PC-3 (cell line): Measurements from ENCODE around the gene GHRHR. TPM values are rescaled to one million over a fixed set of nuclear protein-coding genes. Genes with fewer than 3 reads are reported as not detected.

Source experiments
- ATAC-seq: fragments of 200-7000 bp; cut with Tn5 transposase; 2 replicates; pipeline ENCODE4 v1.9.1; 2020; ENCODE audit warnings: mild to moderate bottlenecking, moderate library complexity
- BruUV-seq: library from RNA; stranded (reverse); fragments of 400-500 nt; replicated peaks from 2 replicates; lab custom pipeline; 2021; lab: Mats Ljungman, UMichigan
- CTCF ChIA-PET: fragments of 300-600 bp; sonication (Branson Sonifier 250); formaldehyde crosslinking; loops from one replicate; lab custom pipeline; 2022; ENCODE audit warnings: antibody characterized with exemption; lab: Charles Lee
- POLR2A ChIA-PET: fragments of 300-600 bp; sonication (Branson Sonifier 250); formaldehyde crosslinking; loops from one replicate; lab custom pipeline; 2022; ENCODE audit warnings: antibody characterized with exemption; ENCODE audit not compliant: unreplicated experiment; lab: Charles Lee
- DNase-seq: peaks from one replicate; pipeline ENCODE4 v3.0.0-alpha.2; 2015
- H2AFZ ChIP-seq: fragments of 300-600 bp; sonication (generic); 2 replicates; pipeline ENCODE4 v1.6.0; 2016; ENCODE audit warnings: antibody characterized with exemption, low read length
- H3F3A ChIP-seq: fragments of 300-600 bp; sonication (generic); one replicate; pipeline ENCODE4 v1.6.0; 2017; ENCODE audit warnings: antibody characterized with exemption, low read length, control low read depth, mild to moderate bottlenecking; ENCODE audit not compliant: unreplicated experiment
- H3K27ac ChIP-seq: fragments of 300-600 bp; sonication (generic); 2 replicates; pipeline ENCODE4 v1.5.1; 2016; ENCODE audit warnings: mild to moderate bottlenecking, low read length
- H3K27me3 ChIP-seq: fragments of 300-600 bp; sonication (generic); 2 replicates; pipeline ENCODE4 v1.6.1; 2016; ENCODE audit warnings: low read length, mixed read lengths
- H3K36me3 ChIP-seq: fragments of 300-600 bp; sonication (generic); 2 replicates; pipeline ENCODE4 v1.6.1; 2016; ENCODE audit warnings: low read depth, mixed run types, low read length, mixed read lengths
- H3K4me1 ChIP-seq: fragments of 300-600 bp; sonication (generic); 2 replicates; pipeline ENCODE4 v1.5.1; 2016; ENCODE audit warnings: low read length; ENCODE audit not compliant: insufficient read depth
- H3K4me2 ChIP-seq: fragments of 300-600 bp; sonication (generic); 2 replicates; pipeline ENCODE4 v1.6.0; 2016; ENCODE audit warnings: low read length
- H3K4me3 ChIP-seq: fragments of 300-600 bp; sonication (generic); 2 replicates; pipeline ENCODE4 v1.5.1; 2016; ENCODE audit warnings: mild to moderate bottlenecking, low read length, mixed read lengths
- H3K79me2 ChIP-seq: fragments of 300-600 bp; sonication (generic); 2 replicates; pipeline ENCODE4 v1.6.1; 2017; ENCODE audit warnings: low read length, mixed read lengths
- H3K9ac ChIP-seq: fragments of 300-600 bp; sonication (generic); 2 replicates; pipeline ENCODE4 v1.6.0; 2016; ENCODE audit warnings: mild to moderate bottlenecking, low read length
- H3K9me2 ChIP-seq: fragments of 300-600 bp; sonication (generic); replicated peaks from 2 replicates; pipeline ENCODE4 v1.6.1; 2016; ENCODE audit warnings: mixed run types, low read length, mixed read lengths
- H3K9me3 ChIP-seq: fragments of 300-600 bp; sonication (generic); 2 replicates; pipeline ENCODE4 v1.6.1; 2016; ENCODE audit warnings: low read length, mixed read lengths
- H4K20me1 ChIP-seq: fragments of 300-600 bp; sonication (generic); 2 replicates; pipeline ENCODE4 v1.6.1; 2016; ENCODE audit warnings: low read length, mixed read lengths
- CTCF ChIP-seq: fragments of 300-600 bp; sonication (generic); conservative IDR thresholded peaks from 2 replicates; pipeline ENCODE4 v1.5.1; 2017; ENCODE audit warnings: antibody characterized with exemption, low read depth, mild to moderate bottlenecking, low read length
- EZH2 ChIP-seq: fragments of 300-600 bp; sonication (generic); IDR thresholded peaks from one replicate; pipeline ENCODE4 v1.6.1; 2017; ENCODE audit warnings: antibody characterized with exemption, mild to moderate bottlenecking, low read length; ENCODE audit not compliant: unreplicated experiment
- EZH2phosphoT487 ChIP-seq: fragments of 300-600 bp; sonication (generic); IDR thresholded peaks from 2 replicates; pipeline ENCODE4 v1.6.1; 2018; ENCODE audit warnings: mild to moderate bottlenecking, antibody characterized with exemption, low read length, borderline replicate concordance
- intact Hi-C: fragments of 100-400 bp; cut with micrococcal nuclease; formaldehyde crosslinking; loops from 2 replicates; pipeline ENCODE4 v1.9.0; 2023
- total RNA-seq: library from RNA; depleted of rRNA; stranded (reverse); fragments of >200 nt; gene quantifications from 2 replicates; pipeline ENCODE4 v1.2.3, GENCODE V29; 2014

GHRHR gene
- total RNA-seq, 1 experiment from 2014 or later, result not detected

GRCh38 chr7:30950197-30950596 is 13.6 kb upstream of the GHRHR start:
- peaks cover 48% of the 10 kb centered on the region for H3K27me3 ChIP-seq
- H3K9ac ChIP-seq, result no peak overlapping the region

GRCh38 chr7:30954914-30955313 is 8.8 kb upstream of the GHRHR start:
- no peak for TF ChIP-seq EZH2
- TF ChIP-seq CTCF, result no peak
- CTCF ChIA-PET, result no interaction called here

More at GRCh38 chr7:30950197-30950596, 13.6 kb upstream of the GHRHR start:
- 0 out of 2 replicates have a peak, but pooled peaks cover under 1% of the 10 kb centered on the region for H3K9me3 ChIP-seq
- CTCF ChIA-PET, result no interaction called here
- H3K79me2 ChIP-seq, result no peaks in the 10 kb centered on the region
- no peaks in the 10 kb centered on the region for H3K36me3 ChIP-seq
- ATAC-seq (no peak), DNase-seq (no peak)
- no peaks in the 10 kb centered on the region for H3F3A ChIP-seq
- no peak for TF ChIP-seq EZH2
- TF ChIP-seq CTCF, result no peak
- no peak for TF ChIP-seq EZH2phosphoT487
- H3K4me2 ChIP-seq, result no peak overlapping the region
- H4K20me1 ChIP-seq, result no peaks in the 10 kb centered on the region
- no peak overlapping the region for H3K4me3 ChIP-seq
- no peaks in the 10 kb centered on the region for H3K4me1 ChIP-seq
- no TSS peak for BruUV-seq
- no peaks in the 10 kb centered on the region for H3K9me2 ChIP-seq
- H2AFZ ChIP-seq, result no peak overlapping the region
- POLR2A ChIA-PET, result no interaction called here
- intact Hi-C loops, result no loop called here
- H3K27ac ChIP-seq, result no peak overlapping the region

GRCh38 chr7:30956704-30957103 is 7.0 kb upstream of the GHRHR start:
- Histone ChIP-seq H3K27ac (no peak overlapping the region), H3K27me3 (peaks cover 18% of the 10 kb centered on the region; the same call in 1 of the 2 replicates), H3K4me3 (no peak overlapping the region), H3K36me3 (no peaks in the 10 kb centered on the region), H3K9me3 (0 out of 2 replicates have a peak, but pooled peaks cover 3% of the 10 kb centered on the region), H2AFZ (no peak overlapping the region), H3F3A (no peaks in the 10 kb centered on the region), H3K9me2 (no peaks in the 10 kb centered on the region), H3K4me1 (no peaks in the 10 kb centered on the region), H3K4me2 (no peak overlapping the region), H3K9ac (no peak overlapping the region), H3K79me2 (no peaks in the 10 kb centered on the region), H4K20me1 (no peaks in the 10 kb centered on the region)
- ATAC-seq, result no peak
- POLR2A ChIA-PET, result no interaction called here
- intact Hi-C loops, result no loop called here
- no peak for TF ChIP-seq CTCF
- no peak for TF ChIP-seq EZH2phosphoT487
- TF ChIP-seq EZH2, result no peak
- CTCF ChIA-PET, result no interaction called here
- BruUV-seq, result no TSS peak
- DNase-seq, result no peak

More at GRCh38 chr7:30954914-30955313, 8.8 kb upstream of the GHRHR start:
- H3K9ac ChIP-seq, result no peak overlapping the region
- H3K27ac ChIP-seq, result no peak overlapping the region
- no TSS peak for BruUV-seq
- no peak for ATAC-seq
- no peak overlapping the region for H3K4me2 ChIP-seq
- intact Hi-C loops, result no loop called here
- no peaks in the 10 kb centered on the region for H3K79me2 ChIP-seq
- DNase-seq, result no peak
- H3K4me3 ChIP-seq, result no peak overlapping the region
- H3K9me2 ChIP-seq, result no peaks in the 10 kb centered on the region
- H2AFZ ChIP-seq, result no peak overlapping the region
- POLR2A ChIA-PET, result no interaction called here
- no peaks in the 10 kb centered on the region for H3K36me3 ChIP-seq
- H4K20me1 ChIP-seq, result no peaks in the 10 kb centered on the region
- H3K9me3 ChIP-seq, result 0 out of 2 replicates have a peak, but pooled peaks cover 3% of the 10 kb centered on the region
- peaks cover 19% of the 10 kb centered on the region; the same call in 1 of the 2 replicates for H3K27me3 ChIP-seq
- no peaks in the 10 kb centered on the region for H3F3A ChIP-seq
- no peaks in the 10 kb centered on the region for H3K4me1 ChIP-seq
